ENCODE results near the gene SLC6A3. TPM values are rescaled to one million over a fixed set of nuclear protein-coding genes. Genes with fewer than 3 reads are reported as not detected.

The SLC6A3 gene
- total and polyA plus RNA-seq, 2 of the 13 experiments (the other 11 are each of a cell fraction or from before 2014, with no cell fraction given): 0.01 TPM; not detected in 1

- no TSS peak for BruUV-seq (replicated peaks)
- no peak overlapping the region for H3K4me2 ChIP-seq (ENCODE audit: low read depth, low read length)
- H2AFZ ChIP-seq (ENCODE audit: low read length): no peak overlapping the region
- in situ Hi-C loops (cut with HindIII; ENCODE audit: extremely low pct_ligation_motif_present, low pct_unique_long_range_greater_than_20kb) (no loop called here), intact Hi-C loops (cut with micrococcal nuclease; ENCODE audit: unreplicated experiment) (no loop called here)
- CTCF ChIA-PET (ENCODE audit: low intra/inter-chr PET ratio, low total read pairs): no interaction called here
- DNase-seq (ENCODE audit: low spot score) (no peak), ATAC-seq (no peak), FAIRE-seq (no peak)
- WGBS (ENCODE audit: low lambda C conversion rate): 31% methylated on average over 21 of the region's 32 CpGs
- H3K9ac ChIP-seq (ENCODE audit: insufficient read depth, low read depth, low read length): no peak overlapping the region
- peaks cover 22 to 88% of the 10 kb centered on the region in 2 experiments for H3K27me3 ChIP-seq (ENCODE audit: control insufficient read depth in 1 of 2, insufficient read depth in 2 of 2, low read length in 2 of 2)
- H3K9me3 ChIP-seq (ENCODE audit: low read length): no peaks in the 10 kb centered on the region
- H3K4me3 ChIP-seq (replicated peaks in 1 of 3; ENCODE audit: insufficient read depth in 1 of 3, low read depth in 2 of 3, low read length in 3 of 3): no peak overlapping the region
- POLR2A ChIA-PET: no interaction called here
- H3K27ac ChIP-seq (ENCODE audit: extremely low read length, insufficient read depth, low read length): no peak overlapping the region
- no peaks in the 10 kb centered on the region for H3K79me2 ChIP-seq (ENCODE audit: insufficient read depth, low read length)
- no peak for TF ChIP-seq MAFG (CRISPR knock-in tag; IDR thresholded peaks at IDR 0.05)
- TF ChIP-seq CREB1 (IDR thresholded peaks at IDR 0.05): peak; percentile 35; the same call in 1 of the 2 replicates
- TF ChIP-seq CREB1 (CRISPR knock-in tag; IDR thresholded peaks at IDR 0.05): no peak
- H3K36me3 ChIP-seq (replicated peaks in 1 of 2; ENCODE audit: control insufficient read depth in 1 of 2, insufficient read depth in 2 of 2, low read length in 2 of 2): no peaks in the 10 kb centered on the region
- no peaks in the 10 kb centered on the region for H3K4me1 ChIP-seq (ENCODE audit: insufficient read depth, low read length)
- no peaks in the 10 kb centered on the region for H4K20me1 ChIP-seq (ENCODE audit: insufficient read depth, low read length)
Measured at GRCh38 chr5:1394881-1395860, 50.1 kb downstream of the SLC6A3 start.

GRCh38 chr5:1393571-1394501 lies 51.4 kb downstream of the SLC6A3 start:
- no peaks in the 10 kb centered on the region for H3K36me3 ChIP-seq (replicated peaks in 1 of 2; ENCODE audit: control insufficient read depth in 1 of 2, insufficient read depth in 2 of 2, low read length in 2 of 2)
- DNase-seq (ENCODE audit: low spot score) (no peak), ATAC-seq (no peak), FAIRE-seq (no peak)
- H2AFZ ChIP-seq (ENCODE audit: low read length): no peak overlapping the region
- H3K79me2 ChIP-seq (ENCODE audit: insufficient read depth, low read length): no peaks in the 10 kb centered on the region
- in situ Hi-C loops (cut with HindIII; ENCODE audit: extremely low pct_ligation_motif_present, low pct_unique_long_range_greater_than_20kb): no loop called here
- BruUV-seq (replicated peaks): no TSS peak
- WGBS (ENCODE audit: low lambda C conversion rate): 15% methylated on average over 14 of the region's 36 CpGs
- H3K27me3 ChIP-seq (ENCODE audit: control insufficient read depth in 1 of 2, insufficient read depth in 2 of 2, low read length in 2 of 2): peaks cover 25 to 88% of the 10 kb centered on the region in 2 experiments
- H3K9ac ChIP-seq (ENCODE audit: insufficient read depth, low read depth, low read length): no peak overlapping the region
- H3K4me2 ChIP-seq (ENCODE audit: low read depth, low read length): no peak overlapping the region
- no peak overlapping the region for H3K4me3 ChIP-seq (replicated peaks in 1 of 3; ENCODE audit: insufficient read depth in 1 of 3, low read depth in 2 of 3, low read length in 3 of 3)
- no peaks in the 10 kb centered on the region for H4K20me1 ChIP-seq (ENCODE audit: insufficient read depth, low read length)
- intact Hi-C loops (cut with micrococcal nuclease; ENCODE audit: unreplicated experiment): no loop called here
- ChIA-PET CTCF (ENCODE audit: low intra/inter-chr PET ratio, low total read pairs) (no interaction called here), POLR2A (no interaction called here)
- H3K4me1 ChIP-seq (ENCODE audit: insufficient read depth, low read length): no peaks in the 10 kb centered on the region
- H3K9me3 ChIP-seq (ENCODE audit: low read length): no peaks in the 10 kb centered on the region
- H3K27ac ChIP-seq (ENCODE audit: extremely low read length, insufficient read depth, low read length): no peak overlapping the region
- TF ChIP-seq ZNF329 (CRISPR knock-in tag; IDR thresholded peaks at IDR 0.05; ENCODE audit: low read depth) (no peak), HIVEP1 (CRISPR knock-in tag; IDR thresholded peaks at IDR 0.05) (no peak), POGZ (CRISPR knock-in tag; IDR thresholded peaks at IDR 0.05) (no peak), ZNF207 (IDR thresholded peaks at IDR 0.05; ENCODE audit: borderline replicate concordance) (no peak), RERE (CRISPR knock-in tag; IDR thresholded peaks at IDR 0.05; ENCODE audit: low read depth) (no peak)
